HCT116 (cell line): Measurements from ENCODE around the gene WHRN. TPM values are rescaled to one million over a fixed set of nuclear protein-coding genes. Genes with fewer than 3 reads are reported as not detected.

Source experiments
- ATAC-seq: fragments of 200-7000 bp; cut with Tn5 transposase; 2 replicates; pipeline ENCODE4 v1.9.1; 2020; ENCODE audit warnings: mild to moderate bottlenecking, moderate library complexity
- BruUV-seq: library from RNA; stranded (reverse); fragments of 400-500 nt; replicated peaks from 2 replicates; lab custom pipeline; 2021; lab: Mats Ljungman, UMichigan
- CTCF ChIA-PET: fragments of 300-600 bp; sonication (Branson Sonifier 250); formaldehyde crosslinking; loops from one replicate; lab custom pipeline; 2021; ENCODE audit warnings: antibody characterized with exemption; lab: Charles Lee
- POLR2A ChIA-PET: fragments of 300-600, 350-600 bp; sonication (Branson Sonifier 250); formaldehyde crosslinking; loops from one replicate; lab custom pipeline; 2021; ENCODE audit warnings: antibody characterized with exemption; lab: Charles Lee
- RAD21 ChIA-PET, 2 experiments: fragments of 300-600 bp; sonication (Branson Sonifier 250); formaldehyde crosslinking; loops; one replicate each; lab custom pipeline; 2023; ENCODE audit warnings: low total read pairs in 2 of 2; ENCODE audit not compliant: uncharacterized antibody in 2 of 2, unreplicated experiment in 2 of 2, low non-redundant PET in 1 of 2; lab: Charles Lee
- DNase-seq: peaks from one replicate; pipeline ENCODE4 v3.0.0-alpha.2; 2010; ENCODE audit warnings: low read depth, low spot score
- H2AFZ ChIP-seq: fragments of 200-600 bp; shearing (Covaris generic), sonication (generic); 2 replicates; pipeline ENCODE4 v1.6.1; 2017; ENCODE audit warnings: low read depth, mixed run types, mixed read lengths, antibody characterized with exemption, low read length; ENCODE audit not compliant: poor library complexity, severe bottlenecking
- H3K27ac ChIP-seq: 2 replicates; pipeline ENCODE4 v1.5.1; 2012; ENCODE audit warnings: low read depth, low read length
- H3K27me3 ChIP-seq: fragments of 200-600 bp; sonication (generic); 2 replicates; pipeline ENCODE4 v1.6.1; 2016; ENCODE audit warnings: mixed run types, low read length, mixed read lengths; ENCODE audit not compliant: insufficient read depth
- H3K36me3 ChIP-seq, 2 experiments: fragments of 200-500 bp in 1 of 2; fragments of 200-600 bp in 1 of 2; sonication (Bioruptor generic) in 1 of 2; sonication (generic) in 1 of 2; 2 replicates each; pipeline versions ENCODE4 v1.5.1 to v1.6.1; 2014 to 2016; ENCODE audit warnings: low read length in 2 of 2, inconsistent platforms in 1 of 2, mixed read lengths in 1 of 2, mixed run types in 1 of 2; ENCODE audit not compliant: insufficient read depth in 2 of 2, control insufficient read depth in 1 of 2
- H3K4me1 ChIP-seq, 2 experiments: fragments of 200-600 bp in 1 of 2; sonication (generic) in 1 of 2; 2 replicates each; pipeline versions ENCODE4 v1.5.1 to v1.6.1; 2012 to 2017; ENCODE audit warnings: low read length in 2 of 2, inconsistent platforms in 1 of 2, mild to moderate bottlenecking in 1 of 2, mixed read lengths in 1 of 2, mixed run types in 1 of 2, moderate library complexity in 1 of 2; ENCODE audit not compliant: insufficient read depth in 2 of 2, control insufficient read depth in 1 of 2
- H3K4me2 ChIP-seq: fragments of 200-600 bp; sonication (generic); 2 replicates; pipeline ENCODE4 v1.6.1; 2017; ENCODE audit warnings: mixed run types, low read length, mixed read lengths
- H3K4me3 ChIP-seq, 2 experiments: fragments of 200-600 bp in 1 of 2; sonication (generic) in 1 of 2; replicated peaks in 1 of 2; 2 replicates each; pipeline ENCODE4 v1.5.1; 2011 to 2016; ENCODE audit warnings: low read length in 2 of 2, control low read depth in 1 of 2, low read depth in 1 of 2, mild to moderate bottlenecking in 1 of 2, mixed read lengths in 1 of 2, mixed run types in 1 of 2
- H3K79me2 ChIP-seq: fragments of 200-600 bp; sonication (generic); 2 replicates; pipeline ENCODE4 v1.6.1; 2017; ENCODE audit warnings: mild to moderate bottlenecking, mixed run types, low read length, moderate library complexity, mixed read lengths; ENCODE audit not compliant: insufficient read depth
- H3K9ac ChIP-seq: fragments of 200-600 bp; sonication (generic); 2 replicates; pipeline ENCODE4 v1.6.1; 2016; ENCODE audit warnings: low read length, mixed read lengths
- H3K9me2 ChIP-seq: fragments of 200-600 bp; sonication (generic), shearing (Covaris generic); 2 replicates; pipeline ENCODE4 v1.6.1; 2017; ENCODE audit warnings: mixed run types, mild to moderate bottlenecking, moderate library complexity; ENCODE audit not compliant: insufficient read depth
- H3K9me3 ChIP-seq, 2 experiments: fragments of 200-500 bp in 1 of 2; fragments of 200-600 bp in 1 of 2; sonication (Bioruptor generic) in 1 of 2; sonication (generic) in 1 of 2; 2 replicates each; pipeline ENCODE4 v1.6.1; 2014 to 2017; ENCODE audit warnings: low read length in 2 of 2, mixed read lengths in 2 of 2, inconsistent platforms in 1 of 2, low read depth in 1 of 2, mild to moderate bottlenecking in 1 of 2, mixed run types in 1 of 2, moderate library complexity in 1 of 2; ENCODE audit not compliant: control insufficient read depth in 1 of 2, insufficient read depth in 1 of 2
- H4K20me1 ChIP-seq: fragments of 200-600 bp; sonication (generic), shearing (Covaris generic); 2 replicates; pipeline ENCODE4 v1.6.1; 2017; ENCODE audit warnings: mixed run types, mild to moderate bottlenecking, moderate library complexity; ENCODE audit not compliant: insufficient read depth
- CBX3 ChIP-seq: IDR thresholded peaks from 2 replicates; pipeline ENCODE4 v1.6.1; 2012; ENCODE audit warnings: low read depth
- CTCF ChIP-seq, 3 experiments: fragments of 200-600 bp in 1 of 3; sonication (generic) in 1 of 3; IDR thresholded peaks in 2 of 3; conservative IDR thresholded peaks in 1 of 3; 2 replicates each; pipeline ENCODE4 v1.5.1; 2012 to 2017; ENCODE audit warnings: low read depth in 2 of 3, low read length in 2 of 3, antibody characterized with exemption in 1 of 3, borderline replicate concordance in 1 of 3, control low read depth in 1 of 3, mild to moderate bottlenecking in 1 of 3, mixed read lengths in 1 of 3, mixed run types in 1 of 3, moderate library complexity in 1 of 3; ENCODE audit not compliant: insufficient read depth in 1 of 3
- ELF1 ChIP-seq: IDR thresholded peaks from 2 replicates; pipeline ENCODE4 v1.6.1; 2012; ENCODE audit warnings: low read depth, borderline replicate concordance
- EZH2 ChIP-seq: fragments of 200-600 bp; sonication (generic); IDR thresholded peaks from 2 replicates; pipeline ENCODE4 v1.6.1; 2017; ENCODE audit warnings: antibody characterized with exemption, mixed run types
- EZH2phosphoT487 ChIP-seq: fragments of 200-600 bp; IDR thresholded peaks from 2 replicates; pipeline ENCODE4 v1.6.1; 2018; ENCODE audit warnings: antibody characterized with exemption, borderline replicate concordance
- MAX ChIP-seq: IDR thresholded peaks from 2 replicates; pipeline ENCODE4 v1.6.1; 2012
- POLR2A ChIP-seq: IDR thresholded peaks from 2 replicates; pipeline ENCODE4 v1.7.0; 2011; ENCODE audit warnings: borderline replicate concordance; ENCODE audit not compliant: insufficient read depth, insufficient read length; ENCODE audit errors: extremely low read depth
- POLR2AphosphoS5 ChIP-seq: IDR thresholded peaks from 2 replicates; pipeline ENCODE4 v1.6.1; 2011; ENCODE audit warnings: mild to moderate bottlenecking, low read depth, low read length, moderate library complexity
- RAD21 ChIP-seq: IDR thresholded peaks from 2 replicates; pipeline ENCODE4 v1.6.1; 2012; ENCODE audit warnings: low read depth, mild to moderate bottlenecking
- REST ChIP-seq: IDR thresholded peaks from 2 replicates; pipeline ENCODE4 v1.6.1; 2012; ENCODE audit warnings: low read depth
- SIN3A ChIP-seq: IDR thresholded peaks from 2 replicates; pipeline ENCODE4 v1.6.1; 2012; ENCODE audit warnings: low read depth
- SRF ChIP-seq: IDR thresholded peaks from 2 replicates; pipeline ENCODE4 v1.6.1; 2012; ENCODE audit warnings: low read depth
- TCF7L2 ChIP-seq: IDR thresholded peaks from 2 replicates; pipeline ENCODE4 v1.7.0; 2011; ENCODE audit warnings: borderline replicate concordance, inconsistent platforms; ENCODE audit not compliant: insufficient read depth, insufficient read length; ENCODE audit errors: extremely low read depth
- ZBTB33 ChIP-seq: IDR thresholded peaks from 2 replicates; pipeline ENCODE4 v1.6.1; 2011; ENCODE audit warnings: mild to moderate bottlenecking, low read length, moderate library complexity; ENCODE audit not compliant: insufficient replicate concordance; ENCODE audit errors: extremely low read depth
- ZFX ChIP-seq: fragments of 450-650 bp; IDR thresholded peaks from 2 replicates; pipeline ENCODE4 v1.6.1; 2017
- intact Hi-C: fragments of 100-400 bp; cut with micrococcal nuclease; formaldehyde crosslinking; loops from 2 replicates; pipeline ENCODE4 v1.10.0; 2022
- total RNA-seq: library from RNA; stranded (reverse); gene quantifications from one replicate; pipeline ENCODE4 v1.2.1, GENCODE V29; 2021; ENCODE audit not compliant: unreplicated experiment

WHRN gene
- total RNA-seq, 1 experiment from 2014 or later: 12.8 TPM

GRCh38 chr9:114445616-114446015, 59.7 kb downstream of the WHRN start:
- no peak overlapping the region for H3K4me2 ChIP-seq
- intact Hi-C loops: no loop called here
- no peaks in the 10 kb centered on the region for H3K79me2 ChIP-seq
- ChIA-PET CTCF (no interaction called here), RAD21 (no interaction called here), POLR2A (no interaction called here)
- no peak overlapping the region for H3K9ac ChIP-seq
- no peaks in the 10 kb centered on the region for H3K27me3 ChIP-seq
- no peak overlapping the region for H2AFZ ChIP-seq
- no TSS peak for BruUV-seq
- H3K9me2 ChIP-seq: no peaks in the 10 kb centered on the region
- TF ChIP-seq MAX (no peak), ZFX (no peak), CTCF (IDR thresholded peaks at IDR 0.05 in 2 of 3, conservative IDR thresholded peaks at IDR 0.05 in 1 of 3; ENCODE audit: borderline replicate concordance in 1 of 3, insufficient read depth in 1 of 3, low read depth in 2 of 3, low read length in 2 of 3) (no peak), POLR2AphosphoS5 (no peak), TCF7L2 (no peak), REST (no peak), CBX3 (no peak), SIN3A (no peak), EZH2phosphoT487 (no peak), ELF1 (no peak), SRF (no peak), RAD21 (no peak), POLR2A (no peak), EZH2 (no peak), ZBTB33 (no peak)
- TF ChIP-seq, all 23 proteins: peak for 0
- DNase-seq (no peak), ATAC-seq (no peak)
- no peaks in the 10 kb centered on the region for H3K9me3 ChIP-seq
- no peak overlapping the region for H3K4me3 ChIP-seq
- no peaks in the 10 kb centered on the region for H3K36me3 ChIP-seq
- no peak overlapping the region for H3K27ac ChIP-seq
- H4K20me1 ChIP-seq: no peaks in the 10 kb centered on the region
- H3K4me1 ChIP-seq: no peaks in the 10 kb centered on the region
